GM21619 (cell line): Measurements from ENCODE around the gene RAE1.

Experiments used
- ATAC-seq: cut with Tn5 transposase; IDR thresholded peaks from one replicate; pipeline ENCODE4 v1.9.1; 2021; ENCODE audit not compliant: unreplicated experiment

The RAE1 gene

GRCh38 chr20:57351042-57351783, at the start of gene RAE1:
Gene RAE1, plus strand, starts transcription at chr20:57351255. Its CDS starts 2,784 bp downstream, at chr20:57354039.
- peak; percentile 82 for ATAC-seq

GRCh38 chr20:57306747-57307146, 44.3 kb upstream of the RAE1 start:
- ATAC-seq, result no peak

- no peak for ATAC-seq
These were observed 42.4 kb upstream of the RAE1 start for GRCh38 chr20:57308451-57309271.

GRCh38 chr20:57309544-57310115, 41.4 kb upstream of the RAE1 start:
- ATAC-seq, result no peak

- no peak for ATAC-seq
These were observed 40.1 kb upstream of the RAE1 start for GRCh38 chr20:57310821-57311514.

GRCh38 chr20:57312138-57312537, 38.9 kb upstream of the RAE1 start:
- ATAC-seq, result no peak

- ATAC-seq, result no peak
These were observed 37.8 kb upstream of the RAE1 start for GRCh38 chr20:57313230-57313629.

- ATAC-seq, result no peak
These were observed 37.1 kb upstream of the RAE1 start for GRCh38 chr20:57313951-57314350.

- no peak for ATAC-seq
These were observed 35.7 kb upstream of the RAE1 start for GRCh38 chr20:57315083-57315975.

- ATAC-seq, result no peak
These were observed 35.0 kb upstream of the RAE1 start for GRCh38 chr20:57315976-57316480.

GRCh38 chr20:57316795-57317201, 34.3 kb upstream of the RAE1 start:
- no peak for ATAC-seq

- ATAC-seq, result no peak
These were observed 33.7 kb upstream of the RAE1 start for GRCh38 chr20:57317316-57317788.

- no peak for ATAC-seq
These were observed 33.2 kb upstream of the RAE1 start for GRCh38 chr20:57317789-57318371.

- ATAC-seq, result no peak
These were observed 31.5 kb upstream of the RAE1 start for GRCh38 chr20:57319584-57319983.

GRCh38 chr20:57320358-57320757, 30.7 kb upstream of the RAE1 start:
- no peak for ATAC-seq

- ATAC-seq, result no peak
These were observed 29.9 kb upstream of the RAE1 start for GRCh38 chr20:57321142-57321541.

- ATAC-seq, result no peak
These were observed 28.6 kb upstream of the RAE1 start for GRCh38 chr20:57322476-57322875.

- ATAC-seq, result peak; percentile 67
These were observed 28.0 kb upstream of the RAE1 start for GRCh38 chr20:57323034-57323433.

GRCh38 chr20:57325632-57326356, 25.3 kb upstream of the RAE1 start:
- no peak for ATAC-seq
